Measurements from ENCODE around the gene LPAR5. TPM values are rescaled to one million over a fixed set of nuclear protein-coding genes. Genes with fewer than 3 reads are reported as not detected.

Gene LPAR5
- total RNA-seq, 4 donors from 2014 or later: 0.82 to 4.0 (median 2.3) TPM

DNA sequence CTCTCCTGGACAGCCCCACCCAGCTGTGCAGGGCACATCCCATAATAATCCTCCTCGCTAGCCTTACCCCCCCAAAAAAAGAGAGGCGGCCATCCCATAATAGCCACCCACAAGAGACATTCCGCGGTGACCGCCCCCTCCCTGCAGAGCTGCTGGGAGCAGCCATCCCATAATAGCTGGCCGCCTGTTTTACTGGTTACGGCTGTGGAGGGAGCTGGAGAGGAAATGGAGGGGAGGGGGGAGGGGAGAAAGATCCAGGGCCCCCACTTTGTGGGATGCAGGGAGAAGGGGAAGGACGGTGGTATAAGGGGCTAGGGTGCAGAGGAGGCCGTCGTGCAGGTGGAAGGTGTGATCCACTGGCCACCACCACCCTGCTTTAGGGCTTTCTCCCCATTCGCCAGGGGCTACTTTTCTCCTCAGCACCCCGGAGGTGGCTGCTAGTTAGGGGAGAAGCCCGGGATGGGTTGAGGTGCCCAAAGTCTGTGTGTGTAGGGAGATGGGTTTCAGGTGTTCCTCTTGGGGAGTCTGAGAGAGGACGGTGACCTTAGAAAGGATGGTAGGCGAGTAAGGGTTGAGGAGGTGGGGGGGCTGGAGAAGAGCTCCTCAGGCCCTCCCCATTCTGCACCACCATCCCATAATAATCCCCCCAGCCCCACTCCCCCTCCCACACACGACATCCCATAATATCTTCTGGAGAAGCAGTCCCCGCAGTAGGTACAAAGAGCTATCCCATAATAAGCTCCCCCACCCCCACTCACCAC lies 22.6 kb downstream of the LPAR5 start:
- no peak for TF ChIP-seq CTCF (IDR thresholded peaks at IDR 0.05; ENCODE audit: low read depth)

GRCh38 chr12:6612652-6613014 lies 23.1 kb downstream of the LPAR5 start:
- TF ChIP-seq CTCF (IDR thresholded peaks at IDR 0.05; ENCODE audit: low read depth): no peak

- no peak for TF ChIP-seq CTCF (IDR thresholded peaks at IDR 0.05; ENCODE audit: low read depth)
These were observed 23.5 kb downstream of the LPAR5 start for GRCh38 chr12:6612247-6612646.

- no peak for TF ChIP-seq CTCF (IDR thresholded peaks at IDR 0.05; ENCODE audit: low read depth)
These were observed 27.0 kb downstream of the LPAR5 start for GRCh38 chr12:6608592-6609281.

- TF ChIP-seq CTCF (IDR thresholded peaks at IDR 0.05; ENCODE audit: low read depth): no peak
These were observed 27.8 kb downstream of the LPAR5 start for GRCh38 chr12:6607751-6608591.

GRCh38 chr12:6606331-6607131 lies 29.2 kb downstream of the LPAR5 start:
- no peak for TF ChIP-seq CTCF (IDR thresholded peaks at IDR 0.05; ENCODE audit: low read depth)

All from subcutaneous adipose tissue (tissue), 4 donors.